HG03575 (cell line): ENCODE results near the gene AUTS2.
"Not testable (repeated sequence)": the region's sequence is repeated elsewhere in the genome, so short reads cannot be mapped to it uniquely, and the experiment has no call there.

Experiments
- ATAC-seq: cut with Tn5 transposase; IDR thresholded peaks from one replicate; pipeline ENCODE4 v1.9.1; 2021; ENCODE audit not compliant: unreplicated experiment, insufficient number of reproducible peaks, low FRiP score; ENCODE audit errors: extremely low read depth

The AUTS2 gene

DNA sequence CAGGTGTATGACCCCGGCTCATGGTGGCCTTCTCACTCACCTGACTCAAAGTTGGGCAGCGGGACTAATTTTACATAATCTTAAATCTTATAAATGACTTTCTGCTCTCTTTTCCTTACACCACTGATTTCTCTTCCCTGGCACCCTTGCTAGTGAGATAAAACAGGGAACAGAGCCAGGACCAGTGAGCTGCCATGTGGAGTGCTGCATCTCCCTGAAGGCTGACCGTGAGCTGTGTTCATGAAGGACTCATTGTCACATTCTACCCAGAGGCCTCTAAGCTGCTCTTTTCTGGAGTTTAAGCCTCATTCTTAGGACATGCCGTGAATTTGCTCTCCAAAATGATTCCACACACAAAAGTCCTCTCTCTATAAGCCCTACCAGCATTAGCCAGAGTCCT is 762.3 kb downstream of the AUTS2 start:
- ATAC-seq, result no peak

DNA sequence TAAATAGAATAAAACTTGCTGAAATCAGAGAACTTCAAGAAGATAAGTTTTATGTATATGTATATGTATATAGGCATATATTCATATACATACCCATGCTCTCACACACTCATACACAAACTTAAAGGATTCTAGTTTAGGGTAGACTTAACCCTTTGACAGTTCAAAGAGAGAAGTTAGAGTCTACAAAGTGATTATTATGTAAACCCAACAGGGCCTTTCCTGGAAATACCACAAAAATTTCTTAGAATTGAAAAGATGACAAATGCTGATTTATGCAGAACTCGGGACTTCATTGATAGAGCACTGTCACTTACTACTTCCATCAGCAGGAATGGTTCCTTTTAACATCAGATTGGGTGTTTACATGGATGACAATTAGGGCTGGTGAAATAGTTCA is 763.5 kb downstream of the AUTS2 start:
- no peak for ATAC-seq

DNA sequence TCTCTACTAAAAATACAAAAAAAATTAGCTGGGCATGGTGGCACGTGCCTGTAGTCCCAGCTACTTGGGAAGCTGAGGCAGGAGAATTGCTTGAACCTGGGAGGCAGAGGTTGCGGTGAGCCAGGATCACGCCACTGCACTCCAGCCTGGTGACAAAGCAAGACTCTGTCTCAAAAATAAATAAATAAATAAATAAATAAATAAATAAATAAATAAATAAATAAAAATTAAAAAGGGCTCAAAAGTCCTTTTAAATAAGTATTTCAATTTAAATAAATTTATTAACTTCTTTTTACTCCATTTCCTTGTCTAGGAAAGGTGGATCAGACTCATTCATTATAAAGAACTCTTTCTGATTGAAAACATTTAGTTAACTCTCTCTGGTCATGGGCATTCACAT is 766.1 kb downstream of the AUTS2 start:
- ATAC-seq, result not testable (repeated sequence)

DNA sequence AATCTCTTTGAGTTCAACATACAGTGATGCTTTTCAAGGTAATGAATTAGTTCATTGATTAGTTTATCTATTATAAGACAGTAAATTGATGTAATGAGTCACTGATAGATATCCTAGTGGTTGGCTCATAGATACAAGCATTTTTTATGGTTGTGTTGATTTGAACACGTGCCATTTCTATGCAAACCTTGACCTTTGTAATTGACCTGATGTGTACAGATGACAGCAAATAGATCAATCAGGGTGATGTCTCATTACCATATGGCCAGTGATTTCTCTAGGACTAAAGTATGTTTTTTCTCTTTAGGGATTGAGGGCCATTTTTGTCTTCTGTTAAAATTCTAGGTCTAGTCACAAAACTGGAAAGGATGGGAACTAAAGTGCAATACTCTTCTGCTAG is 773.4 kb downstream of the AUTS2 start:
- ATAC-seq, result no peak

DNA sequence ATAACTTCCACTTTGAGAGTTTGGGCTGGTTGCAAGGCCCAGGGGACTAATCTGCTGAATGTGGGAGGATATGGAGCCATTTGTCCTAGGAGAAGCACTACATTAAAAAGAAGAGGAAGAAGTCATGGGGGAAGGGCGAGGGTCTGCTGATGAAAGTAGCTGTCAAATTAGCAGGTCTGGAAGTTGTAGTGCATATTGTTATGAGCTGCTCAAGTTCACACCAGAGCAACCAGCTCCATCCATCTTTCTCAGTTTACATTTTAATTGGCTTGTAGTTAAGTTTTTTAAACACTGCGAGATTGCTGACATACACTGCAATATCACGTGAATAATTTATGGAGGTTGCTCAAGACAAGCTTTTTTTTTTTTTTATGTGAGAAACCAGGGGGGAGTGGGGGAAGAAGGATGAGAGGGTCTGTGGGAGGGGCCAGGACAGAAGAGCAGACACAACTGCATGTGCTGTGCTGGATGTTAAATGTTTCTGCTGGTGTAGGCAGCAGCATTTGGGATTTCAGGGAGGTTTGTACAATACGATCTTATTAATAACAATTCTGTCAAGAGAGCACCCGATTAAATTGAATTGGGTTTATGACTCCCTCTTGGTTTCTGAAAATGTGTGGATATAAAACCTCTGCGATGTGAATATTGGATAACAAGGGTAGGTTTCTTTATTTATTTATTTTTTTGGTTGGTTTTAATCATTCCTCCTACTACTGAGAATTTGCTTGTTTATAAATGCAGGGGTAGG is 774.7 kb downstream of the AUTS2 start:
- no peak for ATAC-seq

DNA sequence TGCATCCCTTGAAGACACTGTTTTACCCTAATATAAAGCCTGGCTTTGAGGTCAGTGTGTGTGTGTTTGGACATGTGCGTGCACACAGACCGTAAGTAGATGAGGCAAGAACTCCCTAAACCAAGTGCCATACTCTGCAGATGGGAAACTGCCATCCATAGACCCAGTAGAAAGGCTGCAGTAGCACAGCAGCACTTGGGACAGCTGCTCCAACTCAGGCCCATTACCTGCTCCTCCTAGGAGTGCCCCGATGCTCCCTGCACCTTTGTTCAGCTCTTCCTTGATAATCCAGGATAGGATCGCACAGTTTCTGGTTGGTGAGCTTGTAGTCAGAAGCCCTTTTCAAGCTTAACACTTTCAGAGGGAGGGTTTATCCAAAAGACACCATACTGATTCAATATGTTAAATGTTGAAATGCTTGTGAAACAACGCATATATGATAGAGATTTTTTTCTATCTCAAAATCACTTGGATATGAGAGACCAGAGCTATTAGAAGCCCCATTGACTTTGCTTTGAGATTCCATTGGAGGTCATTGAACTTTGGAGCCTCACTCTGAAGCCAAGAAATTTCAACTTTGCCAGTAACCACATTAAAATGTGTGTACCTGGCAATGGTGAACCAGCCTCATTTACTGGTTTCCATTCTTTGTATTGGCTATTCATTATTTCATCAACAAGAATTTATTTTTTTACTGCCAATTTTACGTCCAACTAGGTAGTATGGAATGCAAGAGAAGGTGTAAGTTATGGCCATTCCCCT is 776.7 kb downstream of the AUTS2 start:
- ATAC-seq, result no peak

DNA sequence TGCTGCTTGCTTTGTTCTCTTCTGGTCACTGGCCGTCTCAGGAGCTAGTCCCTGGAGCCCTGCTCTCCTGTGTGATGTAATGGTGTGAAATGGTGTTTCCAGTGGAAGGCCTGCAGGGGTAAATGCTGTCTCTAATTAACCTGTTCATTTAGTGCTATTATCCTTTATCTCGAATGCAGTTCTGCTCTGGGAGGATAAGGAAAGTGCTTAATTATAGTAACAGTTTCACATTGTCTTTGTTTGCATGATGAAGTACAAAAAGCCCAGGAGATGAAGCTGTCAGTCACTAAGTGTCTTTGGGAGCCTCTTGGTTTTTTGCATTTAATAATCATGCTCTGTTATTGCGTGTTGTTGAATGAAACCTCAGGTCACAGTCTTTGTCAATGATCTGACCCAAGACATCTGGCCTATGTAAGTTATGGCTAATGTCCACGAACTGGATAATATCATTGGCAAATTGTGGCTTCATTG is 778.3 kb downstream of the AUTS2 start:
- ATAC-seq, result no peak

DNA sequence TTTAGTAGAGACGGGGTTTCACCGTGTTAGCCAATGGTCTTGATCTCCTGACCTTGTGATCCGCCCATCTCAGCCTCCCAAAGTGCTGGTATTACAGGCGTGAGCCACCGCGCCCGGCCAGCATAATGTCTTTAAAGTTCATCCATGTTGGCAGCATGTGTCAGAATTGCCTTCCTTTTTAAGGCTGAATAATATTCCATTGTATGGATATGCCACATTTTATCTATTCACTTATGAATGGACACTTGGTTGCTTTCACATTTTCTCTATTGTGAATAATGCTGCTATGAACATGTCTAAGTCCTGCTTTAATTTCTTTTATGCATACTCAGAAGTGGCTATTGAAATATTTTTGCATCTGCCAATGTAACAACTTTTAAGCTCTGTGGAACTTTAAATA is 779.7 kb downstream of the AUTS2 start:
- no peak for ATAC-seq

DNA sequence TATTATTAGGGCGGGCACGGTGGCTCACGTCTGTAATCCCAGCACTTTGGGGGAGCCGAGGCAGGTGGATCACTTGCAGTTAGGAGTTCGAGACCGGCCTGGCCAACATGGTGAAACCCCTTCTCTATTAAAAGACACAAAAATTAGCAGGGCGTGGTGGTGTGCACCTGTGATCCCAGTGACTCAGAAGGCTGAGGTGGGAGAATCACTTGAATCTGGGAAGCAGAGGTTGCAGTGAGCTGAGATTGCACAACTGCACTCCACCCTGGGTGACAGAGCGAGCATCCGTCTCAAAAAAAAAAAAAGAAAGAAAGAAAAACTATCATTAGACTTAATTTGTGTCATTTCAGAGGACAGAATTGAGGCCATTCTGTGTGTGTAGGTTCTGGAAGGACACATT is 780.9 kb downstream of the AUTS2 start:
- ATAC-seq, result no peak

DNA sequence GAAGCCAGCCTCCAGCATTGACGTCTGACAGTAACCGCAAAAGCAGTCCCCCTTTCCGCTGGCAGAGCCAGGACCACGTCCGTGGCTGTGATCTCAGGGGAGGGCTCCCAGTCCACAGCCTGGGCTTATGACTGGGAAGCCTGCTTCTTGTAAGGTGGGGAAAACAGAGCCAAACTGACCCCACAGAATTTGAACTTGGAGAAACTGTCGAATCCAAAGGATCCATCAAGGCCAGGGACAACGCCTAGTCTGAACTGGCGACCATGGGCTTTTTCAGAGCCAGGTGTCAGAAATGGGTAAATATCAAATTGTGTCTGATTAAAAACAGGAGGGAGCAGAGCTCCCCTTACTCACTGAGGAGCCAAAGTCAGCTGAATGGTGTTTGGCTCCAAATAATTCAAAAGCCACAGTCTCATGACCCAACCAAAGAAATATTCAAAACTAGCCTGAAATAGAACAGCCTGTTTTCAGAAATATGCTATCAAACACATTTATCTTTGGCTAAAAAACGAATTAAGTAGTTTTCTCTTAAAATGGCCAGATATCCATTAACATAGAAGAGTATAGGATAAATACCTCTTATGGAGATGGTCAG is 782.2 kb downstream of the AUTS2 start:
- no peak for ATAC-seq

DNA sequence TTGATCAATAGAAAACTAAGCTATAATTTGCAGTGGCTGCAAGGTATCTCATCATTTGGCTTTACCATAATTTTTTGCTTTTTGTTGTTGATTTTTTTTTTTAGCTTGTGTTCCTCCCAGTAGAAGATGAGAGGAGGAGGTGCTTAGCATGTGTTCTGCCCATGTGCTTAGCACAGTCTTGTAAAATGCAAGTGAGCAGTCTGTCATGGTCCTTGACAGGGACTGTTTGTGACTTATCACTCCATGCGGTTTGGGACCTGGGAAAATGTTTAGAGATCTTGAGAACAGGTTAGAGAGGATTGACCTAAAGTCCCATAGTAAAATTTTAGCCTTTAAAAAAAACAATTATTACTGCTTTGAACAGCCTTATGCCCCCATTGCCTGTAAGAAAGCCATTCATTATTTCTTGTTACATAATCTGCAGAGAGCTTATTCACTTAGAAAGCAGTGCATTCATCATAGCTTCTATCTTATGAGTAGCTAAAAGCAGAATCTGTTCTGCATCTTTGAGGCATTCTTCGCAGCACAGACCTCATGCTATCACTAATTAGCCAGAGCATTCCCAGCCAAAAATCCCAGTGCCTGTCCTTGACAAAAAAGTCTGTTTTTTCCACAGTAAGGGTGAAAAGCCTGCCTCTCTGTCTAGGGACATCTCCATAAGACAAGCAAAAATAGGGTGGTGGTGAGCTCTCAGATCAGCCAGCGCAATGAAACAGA is 784.9 kb downstream of the AUTS2 start:
- no peak for ATAC-seq

DNA sequence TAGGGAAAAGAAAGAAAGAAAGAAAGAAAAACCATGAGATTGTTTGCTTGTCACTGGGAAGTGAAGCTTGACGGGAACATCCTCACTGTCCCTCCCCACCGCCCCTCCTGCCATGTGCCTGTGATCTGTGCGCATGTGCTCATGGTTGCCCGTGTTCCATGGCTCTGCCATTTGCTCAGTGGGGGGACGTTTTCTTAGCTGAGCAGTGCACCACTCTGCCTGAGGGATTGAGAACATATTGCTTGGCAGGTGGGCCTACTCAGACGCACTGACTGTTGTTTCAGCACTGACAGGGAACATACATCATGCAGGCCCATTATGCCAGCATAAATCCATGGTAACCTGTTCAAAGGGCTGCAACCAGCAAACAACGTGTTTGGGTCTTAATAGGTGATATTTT is 785.7 kb downstream of the AUTS2 start:
- no peak for ATAC-seq

DNA sequence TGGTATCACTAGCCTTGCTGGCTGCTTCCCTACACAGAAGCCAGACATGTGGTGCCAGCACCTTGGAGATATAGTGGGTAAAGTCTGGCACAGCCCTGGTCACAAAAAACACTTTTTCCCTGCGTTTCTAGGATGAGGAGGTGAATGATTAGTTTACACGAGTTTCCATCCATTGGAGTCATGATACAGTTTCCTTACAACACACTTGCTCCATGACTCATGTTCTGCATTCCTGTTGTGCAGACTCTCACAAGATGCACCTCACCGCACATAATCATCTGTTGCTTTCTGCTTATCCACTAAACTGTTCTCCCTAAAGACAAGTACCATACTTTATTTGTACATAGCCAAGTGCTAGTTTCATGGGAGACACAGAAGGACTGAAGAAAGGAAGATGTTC is 786.6 kb downstream of the AUTS2 start:
- no peak for ATAC-seq

DNA sequence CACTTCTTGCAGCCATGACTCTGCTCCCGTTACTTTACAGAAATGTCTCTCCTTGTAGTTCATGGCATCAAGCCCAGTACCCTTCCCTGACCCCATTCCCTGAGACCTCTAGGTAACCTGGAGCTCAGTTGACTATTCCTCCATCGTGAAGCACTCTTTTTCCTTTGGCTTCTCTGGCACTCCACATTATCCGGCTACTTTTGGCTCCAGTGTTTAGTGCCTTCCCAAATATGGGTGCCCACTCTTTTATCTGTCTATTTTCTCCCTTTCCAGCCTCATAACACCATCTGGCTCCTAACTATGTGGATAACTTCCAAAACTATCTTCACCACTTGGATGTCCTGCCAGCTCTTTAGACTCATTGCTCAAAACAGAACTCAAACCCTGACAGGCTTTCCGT is 788.9 kb downstream of the AUTS2 start:
- no peak for ATAC-seq

DNA sequence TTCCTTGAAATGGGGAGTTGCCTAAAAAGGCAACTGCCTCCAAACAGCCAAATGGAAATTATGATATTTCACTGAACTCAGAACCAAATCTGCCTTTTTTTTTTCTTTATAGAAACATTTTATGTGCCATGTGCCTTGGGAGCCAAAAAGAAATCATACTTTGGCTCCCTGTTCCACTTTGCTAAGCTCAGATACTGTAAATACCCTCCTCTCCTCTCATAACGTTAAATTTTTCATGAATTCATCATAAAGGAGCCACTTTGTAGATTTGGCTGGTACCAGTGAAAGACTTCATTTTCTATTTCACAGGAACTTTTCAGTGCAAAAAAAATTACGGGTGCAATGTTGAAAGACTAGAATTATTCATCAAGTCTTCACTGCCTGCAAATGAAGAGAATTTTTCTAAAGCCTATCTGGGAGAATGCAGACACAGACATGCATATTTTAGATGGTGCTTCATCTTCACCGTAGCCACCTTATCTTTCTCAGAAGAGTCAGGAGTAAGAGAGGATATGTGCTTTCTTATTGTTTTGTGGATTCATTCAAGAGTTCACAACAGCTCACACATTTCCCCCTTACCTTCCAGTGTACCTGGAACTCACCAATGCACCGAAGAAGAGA is 791.4 kb downstream of the AUTS2 start:
- no peak for ATAC-seq

DNA sequence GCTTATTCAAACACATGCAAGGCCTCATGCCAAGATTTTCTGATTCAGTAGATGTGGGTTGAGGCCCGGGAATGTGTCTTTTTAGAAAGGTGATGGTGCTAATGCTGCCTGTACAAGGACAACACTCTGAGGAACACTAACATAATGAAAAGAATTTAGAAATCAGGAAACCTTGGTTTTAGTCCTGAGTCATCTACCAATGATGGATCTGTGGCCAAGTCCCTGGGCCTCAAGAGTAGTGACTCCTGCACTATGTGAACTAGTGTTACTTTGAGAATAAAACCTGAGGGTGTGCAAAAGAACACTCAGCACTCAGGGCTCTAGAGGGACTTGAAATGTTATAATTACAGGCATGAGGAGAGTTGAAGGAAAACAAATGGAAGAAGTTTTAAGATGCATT is 792.0 kb downstream of the AUTS2 start:
- no peak for ATAC-seq

DNA sequence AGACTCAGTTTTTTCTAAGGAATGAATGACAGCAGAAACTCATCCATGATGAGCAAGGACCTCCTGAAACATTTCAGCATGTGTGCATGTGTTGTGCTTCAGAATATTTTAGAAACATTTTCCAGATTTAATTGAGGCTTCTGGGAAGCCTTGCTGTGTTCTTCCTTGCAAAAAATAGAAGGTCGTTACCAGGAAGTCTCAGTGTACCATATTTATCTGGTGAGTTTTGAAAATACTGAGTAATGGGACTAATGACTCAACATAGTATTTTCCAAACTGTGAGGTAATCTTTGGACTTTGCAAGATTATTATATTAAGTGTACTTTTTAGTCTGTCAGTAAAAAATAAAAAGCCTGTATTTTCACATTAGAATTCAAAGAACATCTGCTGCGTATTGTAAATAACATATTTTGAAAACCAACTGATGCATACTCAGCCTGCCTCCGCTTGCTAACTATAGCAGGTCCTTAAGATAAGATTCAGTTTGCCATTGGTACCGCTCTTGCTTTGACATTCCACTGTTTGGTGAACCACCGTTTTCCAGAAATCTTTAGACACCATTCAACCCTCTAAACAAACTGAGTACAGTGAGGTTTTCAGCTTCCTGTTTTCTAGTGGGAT is 794.1 kb downstream of the AUTS2 start:
- no peak for ATAC-seq

DNA sequence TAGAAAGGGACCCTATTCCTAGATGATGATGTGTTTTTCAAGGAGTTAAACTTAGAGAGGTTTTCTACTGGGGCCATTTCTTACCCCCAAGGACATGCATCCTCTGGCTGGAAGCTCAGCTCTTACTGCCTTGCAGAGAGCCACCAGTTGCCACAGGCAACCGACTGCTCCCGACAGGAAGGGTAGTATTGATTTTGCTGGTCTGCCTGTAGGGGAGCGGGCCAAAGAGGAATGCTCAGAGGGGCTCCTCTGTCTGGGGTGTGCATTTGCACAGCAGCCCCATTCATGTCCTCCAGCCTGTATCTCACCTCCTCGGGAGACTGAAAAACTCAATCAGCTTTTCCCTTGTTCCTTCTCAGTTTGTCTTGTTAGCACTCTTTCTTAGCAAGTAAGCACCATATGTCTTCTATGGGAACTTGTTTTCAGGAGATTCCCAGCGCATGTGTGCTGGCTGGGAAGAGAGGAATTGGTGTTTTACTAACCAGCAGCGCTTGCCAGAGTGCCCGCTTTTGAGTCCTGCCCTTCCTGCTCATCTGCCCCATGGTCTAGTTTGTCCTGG is 794.7 kb downstream of the AUTS2 start:
- ATAC-seq, result no peak
